ENCODE measurements around the gene HYAL2.

HYAL2 gene

GRCh38 chr3:50322386-50323091, at the start of gene HYAL2:
Gene HYAL2, minus strand, starts transcription at chr3:50322745. Its CDS starts 2,256 bp downstream, at chr3:50320489.
- DNase-seq, result no peak

GRCh38 chr3:50371133-50371685, 48.7 kb upstream of the HYAL2 start:
- DNase-seq, result no peak

- no peak for DNase-seq
Observed at GRCh38 chr3:50370594-50370993, 48.0 kb upstream of the HYAL2 start.

GRCh38 chr3:50369012-50369670, 46.6 kb upstream of the HYAL2 start:
- DNase-seq, result no peak

GRCh38 chr3:50365842-50366220, 43.3 kb upstream of the HYAL2 start:
- DNase-seq, result no peak

- peak; percentile 95 to 97 for DNase-seq
Observed at GRCh38 chr3:50365080-50365841, 42.7 kb upstream of the HYAL2 start.

GRCh38 chr3:50364573-50365079, 42.1 kb upstream of the HYAL2 start:
- no peak for DNase-seq

- DNase-seq, result no peak
Observed at GRCh38 chr3:50359760-50360110, 37.2 kb upstream of the HYAL2 start.

GRCh38 chr3:50358911-50359759, 36.6 kb upstream of the HYAL2 start, which contains the start of gene TMEM115:
Gene TMEM115, minus strand, starts transcription at chr3:50359521. Its CDS starts 458 bp downstream, at chr3:50359063.
- peak; percentile 94 for DNase-seq

GRCh38 chr3:50358355-50358910, 35.9 kb upstream of the HYAL2 start:
- DNase-seq, result no peak

GRCh38 chr3:50357481-50357880, 34.9 kb upstream of the HYAL2 start:
- no peak for DNase-seq

- DNase-seq, result no peak
Observed at GRCh38 chr3:50356553-50356952, 34.0 kb upstream of the HYAL2 start.

- no peak for DNase-seq
Observed at GRCh38 chr3:50355829-50356552, 33.4 kb upstream of the HYAL2 start.

GRCh38 chr3:50354850-50355249, 32.3 kb upstream of the HYAL2 start:
- no peak for DNase-seq

- DNase-seq, result no peak
Observed at GRCh38 chr3:50354186-50354764, 31.7 kb upstream of the HYAL2 start.

- DNase-seq, result no peak
Observed at GRCh38 chr3:50353245-50354004, 30.9 kb upstream of the HYAL2 start.

- no peak for DNase-seq
Observed at GRCh38 chr3:50352781-50353180, 30.2 kb upstream of the HYAL2 start.

- DNase-seq, result no peak
Observed at GRCh38 chr3:50351323-50351697, 28.8 kb upstream of the HYAL2 start.

- DNase-seq, result peak; percentile 100
Observed at GRCh38 chr3:50350527-50351322, 28.2 kb upstream of the HYAL2 start, which contains the start of the genes CYB561D2 and NPRL2. Gene CYB561D2, plus strand, starts transcription at chr3:50350862. Its CDS starts 572 bp downstream, at chr3:50351434. Gene NPRL2, minus strand, starts transcription at chr3:50350775. Its CDS starts 123 bp downstream, at chr3:50350652.
